Measurements from ENCODE around the gene SEMA6D.
"Not testable (repeated sequence)": the region's sequence is repeated elsewhere in the genome, so short reads cannot be mapped to it uniquely, and the experiment has no call there.

SEMA6D gene

GRCh38 chr15:47718497-47719437, 1.5 kb downstream of the SEMA6D start:
- DNase-seq, result no peak

GRCh38 chr15:47719730-47720129, 2.4 kb downstream of the SEMA6D start:
- no peak for DNase-seq

GRCh38 chr15:47720555-47720954, 3.2 kb downstream of the SEMA6D start:
- no peak for DNase-seq

GRCh38 chr15:47721676-47722075, 4.4 kb downstream of the SEMA6D start:
- DNase-seq, result no peak

DNA sequence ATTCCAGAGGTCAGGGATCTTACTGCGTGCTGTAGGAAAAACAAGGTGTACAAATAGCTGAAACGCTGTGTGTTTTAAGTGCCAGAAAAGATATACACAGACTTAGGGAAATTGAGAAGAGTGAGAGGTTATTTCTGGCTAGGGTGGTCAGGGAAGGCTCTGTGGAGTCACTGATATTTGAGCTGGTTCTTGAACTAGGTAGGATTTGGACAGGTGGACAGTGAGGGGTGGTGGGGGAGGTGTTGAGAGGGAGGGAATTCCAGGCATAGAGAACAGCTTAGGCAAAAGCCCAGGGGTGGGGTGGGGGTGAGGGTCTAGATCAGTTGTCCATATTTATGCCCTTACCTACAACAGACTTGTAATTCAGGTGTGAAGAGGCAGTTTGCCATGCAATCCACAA, 7.0 kb downstream of the SEMA6D start:
- DNase-seq, result no peak

- DNase-seq, result no peak
Observed at GRCh38 chr15:47725051-47725450, 7.7 kb downstream of the SEMA6D start.

DNA sequence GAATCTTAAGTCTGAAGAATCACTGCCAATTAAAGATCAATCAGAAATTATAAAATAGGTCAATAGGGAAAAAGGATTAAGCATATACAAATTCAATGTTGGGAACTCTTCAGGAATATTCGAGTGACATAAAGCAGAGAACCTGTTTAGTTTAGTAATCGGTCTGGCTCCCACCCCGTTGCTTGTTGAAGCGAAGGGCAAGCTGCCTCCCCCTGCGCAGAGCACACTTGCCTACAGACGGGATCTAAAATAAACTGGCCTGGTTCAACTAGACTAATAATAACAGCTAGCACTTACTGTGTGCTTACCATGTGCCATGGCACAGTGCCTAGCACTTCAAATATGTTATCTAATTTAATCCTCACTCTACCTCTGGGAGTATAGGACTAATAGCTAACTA, 8.6 kb downstream of the SEMA6D start:
- no peak for DNase-seq

DNA sequence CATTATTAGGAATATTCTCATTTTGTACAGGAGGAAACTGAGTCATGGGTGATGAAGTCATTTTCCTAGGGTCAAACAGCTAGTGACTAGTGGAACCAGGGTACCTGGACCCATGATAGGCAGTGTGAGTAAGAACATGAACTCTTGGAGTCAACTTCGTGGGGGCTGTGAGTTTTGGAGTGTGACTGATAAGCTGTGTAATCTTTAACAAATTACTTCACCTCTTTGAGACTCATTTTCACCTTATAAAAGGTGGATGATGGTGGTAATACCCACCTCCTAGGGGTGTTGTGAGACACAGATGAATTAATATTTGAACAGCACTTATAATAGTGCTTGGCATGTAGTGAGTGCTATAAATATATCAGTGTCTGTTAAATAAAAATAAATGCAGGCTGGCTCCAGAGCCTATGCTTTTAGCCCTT, 9.1 kb downstream of the SEMA6D start:
- DNase-seq, result no peak

DNA sequence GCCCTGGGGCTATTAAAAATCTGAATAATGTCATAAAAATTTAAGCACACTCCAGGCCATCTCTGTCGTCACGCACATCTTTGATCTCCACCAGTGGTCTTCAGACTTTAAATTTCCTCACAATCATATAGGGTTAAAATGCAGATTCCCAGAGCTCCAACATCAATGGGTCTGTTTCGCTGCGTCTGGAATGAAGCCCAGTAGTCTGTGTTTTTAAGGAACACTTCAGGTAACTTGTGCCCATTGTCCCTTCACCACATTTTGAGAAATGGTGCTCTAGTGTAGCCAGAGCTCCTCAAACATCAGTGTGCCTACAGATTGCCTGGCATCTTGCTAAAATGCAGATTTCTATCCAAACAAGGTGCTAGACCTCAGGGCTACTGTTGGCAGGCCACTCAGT, 9.8 kb downstream of the SEMA6D start:
- DNase-seq, result no peak

GRCh38 chr15:47727676-47728075, 10.4 kb downstream of the SEMA6D start:
- DNase-seq, result no peak

DNA sequence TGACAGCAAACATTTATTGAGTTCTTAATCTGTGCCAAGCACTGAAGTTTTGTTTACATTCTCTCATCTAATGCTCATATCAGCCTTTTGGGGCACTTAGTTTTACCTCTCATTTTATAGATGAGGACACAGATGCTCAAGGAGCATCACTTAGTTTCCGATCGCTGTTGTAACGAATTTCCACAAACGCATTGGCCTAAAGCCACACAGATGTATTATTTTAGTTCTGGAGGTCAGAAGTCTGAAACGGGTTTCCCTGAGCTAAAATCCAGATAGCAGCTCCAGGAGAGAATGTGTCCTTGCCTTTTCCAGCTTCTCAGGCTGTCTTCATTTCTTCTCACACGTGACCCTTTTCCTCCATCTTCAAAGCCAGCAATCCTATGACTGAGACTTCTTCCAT, 11.1 kb downstream of the SEMA6D start:
- no peak for DNase-seq

- no peak for DNase-seq
Observed at GRCh38 chr15:47728886-47729285, 11.6 kb downstream of the SEMA6D start.

GRCh38 chr15:47731230-47731629, 13.9 kb downstream of the SEMA6D start:
- DNase-seq, result no peak

DNA sequence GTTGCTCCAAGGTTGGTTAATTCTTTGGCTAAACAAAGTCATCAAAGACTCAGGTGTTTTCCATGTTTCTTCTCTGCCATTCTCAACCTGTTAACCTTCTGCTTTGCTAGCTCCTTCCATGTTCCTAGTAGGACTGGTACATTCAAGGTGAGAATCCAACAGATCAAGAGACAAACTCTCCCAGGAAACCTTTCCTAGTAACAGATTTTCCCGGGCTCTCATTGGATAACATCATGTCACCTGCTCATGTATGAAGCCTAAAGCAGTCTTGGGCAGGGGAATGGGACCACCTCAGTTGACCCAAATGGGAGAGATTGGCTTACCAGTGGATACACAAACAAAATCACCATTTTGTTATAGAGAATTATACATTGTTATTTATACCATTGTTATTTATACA, 14.9 kb downstream of the SEMA6D start:
- DNase-seq, result no peak

DNA sequence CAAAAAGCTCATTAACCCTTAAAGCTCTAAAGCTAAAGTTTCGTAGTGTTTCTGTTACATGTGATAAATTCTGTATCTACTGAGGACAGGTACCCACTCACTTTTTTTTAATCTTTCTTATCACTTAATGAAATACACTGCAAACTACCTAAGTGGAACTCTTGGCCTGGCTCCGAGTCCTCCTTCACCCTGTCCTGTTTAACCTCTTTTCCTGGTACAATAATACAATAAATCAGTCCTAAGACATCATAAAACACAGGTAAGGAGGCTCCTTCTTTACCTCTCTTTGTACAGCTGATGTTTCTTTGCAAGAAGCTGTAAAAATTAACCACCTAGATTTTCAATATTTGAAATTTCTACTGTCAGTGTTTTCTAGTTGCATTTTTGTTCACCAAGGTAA, 15.8 kb downstream of the SEMA6D start:
- no peak for DNase-seq

GRCh38 chr15:47736143-47736786, 19.0 kb downstream of the SEMA6D start:
- no peak for DNase-seq

DNA sequence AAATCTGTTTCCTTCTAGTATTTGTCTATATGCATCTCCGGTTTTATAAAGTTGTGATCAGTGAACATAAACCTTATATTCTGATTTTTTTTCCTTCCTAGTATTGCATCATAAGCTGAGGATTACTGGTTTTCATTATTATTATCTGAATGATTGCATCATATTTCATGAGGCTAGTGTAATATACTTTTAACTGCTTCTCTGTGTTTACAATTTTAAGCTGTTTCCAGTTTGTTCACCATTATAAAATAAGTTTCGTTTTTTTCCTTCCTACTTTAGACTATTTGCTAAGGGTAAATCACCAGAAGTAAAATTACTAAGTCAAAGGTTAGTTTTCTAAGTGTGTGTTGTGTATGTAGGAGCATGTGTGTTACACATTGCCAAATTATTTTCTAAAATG, 20.2 kb downstream of the SEMA6D start:
- no peak for DNase-seq

DNA sequence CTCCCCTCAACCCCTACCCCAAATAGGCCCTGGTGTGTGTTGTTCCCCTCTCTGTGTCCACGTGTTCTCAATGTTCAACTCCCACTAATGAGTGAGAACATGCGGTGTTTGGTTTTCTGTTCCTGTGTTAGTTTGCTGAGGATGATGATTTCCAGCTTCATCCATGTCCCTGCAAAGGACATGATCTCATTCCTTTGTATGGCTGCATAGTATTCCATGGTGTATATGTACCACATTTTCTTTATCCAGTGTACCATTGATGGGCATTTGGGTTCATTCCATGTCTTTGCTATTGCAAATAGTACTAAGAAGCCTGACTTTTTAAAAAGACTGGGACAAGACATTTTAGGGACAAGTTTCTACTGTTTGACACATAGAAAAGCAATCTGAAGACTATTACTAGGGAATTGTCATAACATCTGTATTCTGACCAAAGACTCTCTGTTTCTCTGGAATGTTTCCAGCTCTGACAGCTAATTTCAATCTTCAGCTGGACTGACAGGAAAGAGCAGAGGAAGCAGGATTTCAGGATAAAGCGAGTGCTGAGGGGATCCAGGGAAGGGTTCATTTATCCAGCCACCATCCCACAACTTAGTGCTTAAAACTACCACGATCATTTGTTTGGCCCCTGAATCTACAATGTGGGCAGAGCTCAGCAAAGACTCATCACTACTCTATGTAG, 21.0 kb downstream of the SEMA6D start:
- DNase-seq, result not testable (repeated sequence)

- no peak for DNase-seq
Observed at GRCh38 chr15:47741082-47741481, 23.8 kb downstream of the SEMA6D start.

- DNase-seq, result no peak
Observed at GRCh38 chr15:47741907-47742306, 24.6 kb downstream of the SEMA6D start.

- no peak for DNase-seq
Observed at GRCh38 chr15:47742334-47742733, 25.0 kb downstream of the SEMA6D start.

GRCh38 chr15:47742742-47743141, 25.4 kb downstream of the SEMA6D start:
- DNase-seq, result no peak

GRCh38 chr15:47743385-47743784, 26.1 kb downstream of the SEMA6D start:
- no peak for DNase-seq

- no peak for DNase-seq
Observed at GRCh38 chr15:47743886-47744285, 26.6 kb downstream of the SEMA6D start.
